ENCODE measurements around the gene BORCS5. TPM values are rescaled to one million over a fixed set of nuclear protein-coding genes. Genes with fewer than 3 reads are reported as not detected.

Gene BORCS5
- total RNA-seq, 1 experiment from 2014 or later = 13.9 TPM

- H2BK12ac ChIP-seq (ENCODE audit: insufficient read length, low read depth, low read length) = no peak overlapping the region
- H3K4me1 ChIP-seq (ENCODE audit: insufficient read depth, low read length) = no peaks in the 10 kb centered on the region; the same call in 1 of the 2 replicates
- no peak overlapping the region for H3K23ac ChIP-seq (ENCODE audit: insufficient read length, low read depth, low read length)
- H3K14ac ChIP-seq (ENCODE audit: insufficient read depth, low read length) = no peak overlapping the region
- no peak overlapping the region for H2AFZ ChIP-seq (ENCODE audit: low read length)
- Mint-ChIP-seq H3K4me1 (peaks cover 25 to 26% of the 10 kb centered on the region in 2 experiments), H3K36me3 (ENCODE audit: insufficient read depth in 1 of 3, low read depth in 3 of 3) (peaks cover 3 to 9% (median 4%) of the 10 kb centered on the region in 3 experiments; a peak in 6 of 7 replicates), H3K27me3 (ENCODE audit: low read depth) (no peaks in the 10 kb centered on the region), H3K27ac (no peak overlapping the region), H3K4me3 (no peak overlapping the region), H3K9me3 (peaks cover 2 to 3% of the 10 kb centered on the region in 2 experiments; a peak in 1 of 5 replicates)
- DNase-seq = no peak
- no peak overlapping the region for H3K18ac ChIP-seq (ENCODE audit: insufficient read length, low read depth, low read length)
- H2AK5ac ChIP-seq (ENCODE audit: insufficient read length, low read length) = no peak overlapping the region
- TF ChIP-seq, protein P1, sequence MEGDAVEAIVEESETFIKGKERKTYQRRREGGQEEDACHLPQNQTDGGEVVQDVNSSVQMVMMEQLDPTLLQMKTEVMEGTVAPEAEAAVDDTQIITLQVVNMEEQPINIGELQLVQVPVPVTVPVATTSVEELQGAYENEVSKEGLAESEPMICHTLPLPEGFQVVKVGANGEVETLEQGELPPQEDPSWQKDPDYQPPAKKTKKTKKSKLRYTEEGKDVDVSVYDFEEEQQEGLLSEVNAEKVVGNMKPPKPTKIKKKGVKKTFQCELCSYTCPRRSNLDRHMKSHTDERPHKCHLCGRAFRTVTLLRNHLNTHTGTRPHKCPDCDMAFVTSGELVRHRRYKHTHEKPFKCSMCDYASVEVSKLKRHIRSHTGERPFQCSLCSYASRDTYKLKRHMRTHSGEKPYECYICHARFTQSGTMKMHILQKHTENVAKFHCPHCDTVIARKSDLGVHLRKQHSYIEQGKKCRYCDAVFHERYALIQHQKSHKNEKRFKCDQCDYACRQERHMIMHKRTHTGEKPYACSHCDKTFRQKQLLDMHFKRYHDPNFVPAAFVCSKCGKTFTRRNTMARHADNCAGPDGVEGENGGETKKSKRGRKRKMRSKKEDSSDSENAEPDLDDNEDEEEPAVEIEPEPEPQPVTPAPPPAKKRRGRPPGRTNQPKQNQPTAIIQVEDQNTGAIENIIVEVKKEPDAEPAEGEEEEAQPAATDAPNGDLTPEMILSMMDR (conservative IDR thresholded peaks at IDR 0.05) = no peak
- no peaks in the 10 kb centered on the region for H3K79me1 ChIP-seq (ENCODE audit: insufficient read depth, low read depth, low read length, poor library complexity, severe bottlenecking)
- H3K4me2 ChIP-seq (ENCODE audit: insufficient read depth, insufficient read length, low read length) = no peak overlapping the region
- no peak overlapping the region for H2BK5ac ChIP-seq (ENCODE audit: insufficient read length, low read length)
- H4K8ac ChIP-seq (replicated peaks; ENCODE audit: insufficient read length, low read depth, low read length) = no peak overlapping the region
- no peak overlapping the region for H4K5ac ChIP-seq (ENCODE audit: insufficient read length, low read depth, low read length)
- no peak overlapping the region for H4K91ac ChIP-seq (ENCODE audit: insufficient read length, low read depth, low read length)
- H3K56ac ChIP-seq (ENCODE audit: insufficient read length, low read depth, low read length) = no peak overlapping the region
- no peaks in the 10 kb centered on the region for H4K20me1 ChIP-seq (ENCODE audit: control insufficient read depth, insufficient read depth, insufficient read length)
- H3K79me2 ChIP-seq (ENCODE audit: insufficient read depth, low read length) = no peaks in the 10 kb centered on the region
- no peak overlapping the region for H2BK15ac ChIP-seq (ENCODE audit: low read depth, low read length)
- H3K9me3 ChIP-seq (ENCODE audit: control insufficient read depth, low read depth, low read length) = no peaks in the 10 kb centered on the region
- H3K9ac ChIP-seq (ENCODE audit: extremely low read depth, insufficient read length, low read length) = no peak overlapping the region
- no peak overlapping the region for H2BK20ac ChIP-seq (ENCODE audit: low read depth, low read length, poor library complexity, severe bottlenecking)
- no peak overlapping the region for H3K4ac ChIP-seq (ENCODE audit: low read depth, low read length)
- H3K27me3 ChIP-seq (ENCODE audit: insufficient read depth, low read length) = no peaks in the 10 kb centered on the region
- WGBS (ENCODE audit: extremely low coverage, insufficient read length, low lambda C conversion rate) = no CpG with 5 or more reads among the region's 1 CpG
- H3K23me2 ChIP-seq (ENCODE audit: insufficient read length, low read depth, low read length, poor library complexity, severe bottlenecking) = no peaks in the 10 kb centered on the region
- H3T11ph ChIP-seq (ENCODE audit: low read length) = no peak overlapping the region
- no peak overlapping the region for H3K27ac ChIP-seq (ENCODE audit: insufficient read length, low read depth, low read length)
- H2BK120ac ChIP-seq (ENCODE audit: low read depth, low read length, poor library complexity, severe bottlenecking) = no peak overlapping the region
Observed at GRCh38 chr12:12404297-12404696, 47.4 kb downstream of the BORCS5 start.

Data from H9 (cell line).